Measurements from ENCODE around the gene GCK.

The GCK gene

DNA sequence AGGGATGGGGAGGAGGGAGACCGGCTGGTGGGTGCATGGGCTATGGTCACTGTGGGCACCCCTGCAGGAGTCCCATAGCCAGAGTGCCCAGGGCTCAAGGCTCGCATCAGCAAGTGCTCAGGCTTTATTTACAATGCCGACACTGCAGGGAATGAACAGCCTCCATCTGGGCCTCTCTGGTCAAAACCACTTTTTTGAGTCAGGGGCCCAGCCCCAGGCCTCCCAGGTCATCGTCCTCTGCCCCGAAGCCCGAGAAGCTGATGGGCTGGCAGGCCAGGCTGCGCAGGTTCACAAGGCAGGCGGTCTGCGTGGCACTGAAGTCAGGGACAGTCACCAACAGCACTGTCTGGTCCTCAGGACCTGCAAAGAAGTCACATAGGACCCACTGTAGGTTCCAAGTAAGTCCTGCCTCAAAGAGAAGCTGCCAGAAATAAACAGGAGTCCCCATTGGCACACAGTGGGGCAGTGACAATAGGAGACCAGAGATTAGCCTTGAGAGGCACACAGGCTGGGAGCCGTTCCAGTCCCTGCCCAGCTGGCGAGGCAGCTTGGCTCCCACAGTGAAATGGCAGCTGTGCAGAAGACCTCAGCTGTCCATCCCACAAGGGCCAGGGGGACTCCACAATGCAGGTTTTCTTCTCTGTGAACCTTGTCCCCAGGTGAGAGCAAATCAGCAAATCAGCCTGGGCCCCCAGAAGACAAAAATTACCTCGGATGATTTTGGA is 74.5 kb downstream of the GCK start:
- no peak for DNase-seq

DNA sequence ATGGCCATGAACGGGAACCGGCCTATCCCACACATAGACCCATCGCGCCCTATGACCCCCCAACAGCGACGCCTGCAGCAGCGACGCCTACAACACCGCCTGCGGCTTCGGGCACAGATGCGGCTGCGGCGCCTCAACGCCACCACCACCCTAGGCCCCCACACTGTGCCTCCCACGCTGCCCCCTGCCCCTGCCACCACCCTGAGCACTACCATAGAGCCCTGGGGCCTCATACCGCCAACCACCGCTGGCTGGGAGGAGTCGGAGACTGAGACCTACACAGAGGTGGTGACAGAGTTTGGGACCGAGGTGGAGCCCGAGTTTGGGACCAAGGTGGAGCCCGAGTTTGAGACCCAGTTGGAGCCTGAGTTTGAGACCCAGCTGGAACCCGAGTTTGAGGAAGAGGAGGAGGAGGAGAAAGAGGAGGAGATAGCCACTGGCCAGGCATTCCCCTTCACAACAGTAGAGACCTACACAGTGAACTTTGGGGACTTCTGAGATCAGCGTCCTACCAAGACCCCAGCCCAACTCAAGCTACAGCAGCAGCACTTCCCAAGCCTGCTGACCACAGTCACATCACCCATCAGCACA is 75.4 kb downstream of the GCK start:
- DNase-seq, result no peak

DNA sequence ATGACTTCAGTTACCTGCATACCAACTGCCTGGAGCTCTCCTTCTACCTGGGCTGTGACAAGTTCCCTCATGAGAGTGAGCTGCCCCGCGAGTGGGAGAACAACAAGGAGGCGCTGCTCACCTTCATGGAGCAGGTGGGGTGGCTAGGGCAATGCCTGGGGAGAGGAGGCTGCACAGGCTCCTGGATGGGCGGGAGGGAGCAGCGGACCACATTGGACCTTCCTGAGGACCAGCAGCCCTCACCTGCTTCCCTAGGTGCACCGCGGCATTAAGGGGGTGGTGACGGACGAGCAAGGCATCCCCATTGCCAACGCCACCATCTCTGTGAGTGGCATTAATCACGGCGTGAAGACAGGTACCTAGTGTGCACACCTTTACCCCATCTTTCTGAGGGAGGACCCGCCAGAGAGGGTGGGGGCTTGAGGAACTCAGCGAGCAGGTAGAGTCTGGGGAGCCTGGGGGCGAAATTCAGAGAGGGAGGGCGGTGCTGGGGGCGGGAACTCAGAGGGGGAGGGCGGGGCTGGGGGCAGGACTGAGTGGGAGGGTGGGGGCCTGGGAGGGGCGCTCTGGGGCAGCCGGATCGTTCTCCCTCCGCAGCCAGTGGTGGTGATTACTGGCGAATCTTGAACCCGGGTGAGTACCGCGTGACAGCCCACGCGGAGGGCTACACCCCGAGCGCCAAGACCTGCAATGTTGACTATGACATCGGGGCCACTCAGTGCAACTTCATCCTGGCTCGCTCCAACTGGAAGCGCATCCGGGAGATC is 76.1 kb downstream of the GCK start:
- DNase-seq, result no peak

DNA sequence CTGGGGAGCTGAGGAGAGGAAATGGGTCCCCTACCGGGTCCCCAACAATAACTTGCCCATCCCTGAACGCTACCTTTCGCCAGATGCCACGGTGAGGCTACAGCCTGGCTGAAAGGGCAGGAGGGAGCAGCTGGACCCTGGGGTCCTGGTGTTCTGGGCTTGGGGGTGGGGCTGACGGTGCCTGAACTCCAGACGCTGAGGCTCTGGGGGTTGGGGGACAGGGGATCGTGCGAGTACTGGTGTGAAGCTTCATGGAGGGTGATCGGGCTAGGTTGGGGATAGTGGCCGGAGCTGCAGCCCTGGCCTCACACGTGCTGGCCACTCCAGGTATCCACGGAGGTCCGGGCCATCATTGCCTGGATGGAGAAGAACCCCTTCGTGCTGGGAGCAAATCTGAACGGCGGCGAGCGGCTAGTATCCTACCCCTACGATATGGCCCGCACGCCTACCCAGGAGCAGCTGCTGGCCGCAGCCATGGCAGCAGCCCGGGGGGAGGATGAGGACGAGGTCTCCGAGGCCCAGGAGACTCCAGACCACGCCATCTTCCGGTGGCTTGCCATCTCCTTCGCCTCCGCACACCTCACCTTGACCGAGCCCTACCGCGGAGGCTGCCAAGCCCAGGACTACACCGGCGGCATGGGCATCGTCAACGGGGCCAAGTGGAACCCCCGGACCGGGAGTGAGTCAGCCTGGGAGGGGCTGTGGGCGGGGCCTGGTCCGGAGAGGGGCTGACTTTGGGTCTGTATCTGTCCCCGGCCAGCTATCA is 76.8 kb downstream of the GCK start:
- no peak for DNase-seq

DNA sequence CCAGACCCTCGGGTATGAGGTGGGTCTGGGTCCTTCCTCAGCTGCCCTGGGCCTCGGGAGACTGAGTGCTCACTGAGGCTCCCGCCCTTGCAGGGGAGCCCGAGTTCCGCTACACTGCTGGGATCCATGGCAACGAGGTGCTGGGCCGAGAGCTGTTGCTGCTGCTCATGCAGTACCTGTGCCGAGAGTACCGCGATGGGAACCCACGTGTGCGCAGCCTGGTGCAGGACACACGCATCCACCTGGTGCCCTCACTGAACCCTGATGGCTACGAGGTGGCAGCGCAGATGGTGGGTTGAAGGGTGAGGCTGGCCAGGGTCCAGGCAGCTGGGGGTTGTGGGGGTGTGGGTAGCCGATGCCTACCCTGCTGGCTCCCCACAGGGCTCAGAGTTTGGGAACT is 77.5 kb downstream of the GCK start:
- DNase-seq, result no peak

DNA sequence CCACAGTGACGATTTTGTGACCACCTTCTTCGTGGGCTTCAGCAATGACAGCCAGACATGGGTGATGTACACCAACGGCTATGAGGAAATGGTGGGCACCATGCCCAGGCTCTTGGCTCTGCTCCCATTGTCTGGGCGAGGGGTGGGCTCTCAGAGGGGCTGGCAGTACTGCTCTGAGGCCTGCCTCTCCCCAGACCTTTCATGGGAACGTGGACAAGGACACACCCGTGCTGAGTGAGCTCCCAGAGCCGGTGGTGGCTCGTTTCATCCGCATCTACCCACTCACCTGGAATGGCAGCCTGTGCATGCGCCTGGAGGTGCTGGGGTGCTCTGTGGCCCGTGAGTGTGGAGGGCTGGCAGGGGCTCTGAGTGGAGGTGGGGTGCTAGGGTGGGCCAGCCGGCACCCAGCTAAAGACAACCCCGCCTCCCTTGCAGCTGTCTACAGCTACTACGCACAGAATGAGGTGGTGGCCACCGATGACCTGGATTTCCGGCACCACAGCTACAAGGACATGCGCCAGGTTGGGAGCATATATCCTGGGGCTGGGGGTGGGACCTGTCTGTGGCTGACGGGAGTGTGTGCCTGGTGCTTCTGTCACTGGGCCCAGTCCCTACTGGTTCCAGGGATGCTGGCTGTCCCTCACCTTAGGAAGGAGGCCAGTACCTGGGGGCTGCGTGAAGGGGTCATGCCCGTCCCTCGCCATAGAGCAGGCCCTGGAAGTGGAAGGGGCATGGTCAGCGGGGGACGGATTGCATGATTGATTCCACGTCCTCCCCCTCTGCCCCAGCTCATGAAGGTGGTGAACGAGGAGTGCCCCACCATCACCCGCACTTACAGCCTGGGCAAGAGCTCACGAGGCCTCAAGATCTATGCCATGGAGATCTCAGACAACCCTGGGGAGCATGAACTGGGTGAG is 78.3 kb downstream of the GCK start:
- DNase-seq, result no peak

DNA sequence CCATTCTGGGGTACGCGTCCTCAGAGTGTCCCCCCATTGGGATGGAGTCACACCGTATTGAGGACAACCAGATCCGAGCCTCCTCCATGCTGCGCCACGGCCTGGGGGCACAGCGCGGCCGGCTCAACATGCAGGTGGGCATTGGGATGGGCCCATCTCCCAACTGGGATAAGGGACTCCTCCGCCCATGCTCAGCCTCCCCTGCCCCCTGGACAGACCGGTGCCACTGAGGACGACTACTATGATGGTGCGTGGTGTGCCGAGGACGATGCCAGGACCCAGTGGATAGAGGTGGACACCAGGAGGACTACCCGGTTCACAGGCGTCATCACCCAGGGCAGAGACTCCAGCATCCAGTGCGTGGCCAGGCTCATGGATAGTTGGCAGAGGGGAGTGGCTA is 79.2 kb downstream of the GCK start:
- DNase-seq, result no peak

DNA sequence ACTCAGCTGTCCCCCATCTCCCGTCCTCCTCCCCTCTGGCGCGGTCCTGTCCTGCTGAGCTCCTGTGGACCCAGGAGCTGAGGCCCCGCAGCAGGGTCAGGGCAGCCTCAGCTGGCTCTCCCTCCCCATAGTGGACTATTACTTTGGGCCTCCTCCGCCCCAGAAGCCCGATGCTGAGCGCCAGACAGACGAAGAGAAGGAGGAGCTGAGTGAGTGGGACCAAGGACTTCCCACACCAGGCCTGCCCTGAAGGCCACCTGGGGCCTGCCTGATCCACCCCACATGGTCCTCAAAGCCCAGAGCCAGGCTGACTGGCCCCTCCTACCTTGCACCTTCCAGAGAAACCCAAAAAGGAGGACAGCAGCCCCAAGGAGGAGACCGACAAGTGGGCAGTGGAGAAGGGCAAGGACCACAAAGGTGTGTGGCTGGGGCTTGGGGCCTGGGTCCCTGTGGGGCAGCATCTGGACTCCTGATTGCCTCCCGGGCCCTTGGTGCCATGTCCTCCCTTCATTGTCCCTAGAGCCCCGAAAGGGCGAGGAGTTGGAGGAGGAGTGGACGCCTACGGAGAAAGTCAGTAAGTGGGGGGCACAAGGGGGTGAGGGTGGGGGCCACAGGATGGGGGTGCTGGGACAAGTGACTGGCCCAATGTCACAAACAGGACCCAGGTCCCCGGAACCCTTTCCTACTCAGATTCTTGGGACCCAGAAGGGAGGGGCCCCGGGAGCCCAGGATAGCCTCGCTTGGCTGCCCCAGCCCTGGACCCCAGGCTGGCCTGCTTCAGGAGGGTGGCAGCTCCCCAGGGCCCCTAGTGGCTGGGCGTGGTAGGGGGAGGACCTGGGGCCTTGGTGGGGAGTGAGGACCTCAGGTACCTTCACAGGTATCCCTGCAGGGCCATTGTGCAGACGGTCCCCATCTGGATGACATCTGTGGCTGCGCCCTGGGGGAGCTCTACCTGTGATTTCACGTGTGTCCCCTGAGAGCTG is 80.2 kb downstream of the GCK start:
- DNase-seq, result no peak

DNA sequence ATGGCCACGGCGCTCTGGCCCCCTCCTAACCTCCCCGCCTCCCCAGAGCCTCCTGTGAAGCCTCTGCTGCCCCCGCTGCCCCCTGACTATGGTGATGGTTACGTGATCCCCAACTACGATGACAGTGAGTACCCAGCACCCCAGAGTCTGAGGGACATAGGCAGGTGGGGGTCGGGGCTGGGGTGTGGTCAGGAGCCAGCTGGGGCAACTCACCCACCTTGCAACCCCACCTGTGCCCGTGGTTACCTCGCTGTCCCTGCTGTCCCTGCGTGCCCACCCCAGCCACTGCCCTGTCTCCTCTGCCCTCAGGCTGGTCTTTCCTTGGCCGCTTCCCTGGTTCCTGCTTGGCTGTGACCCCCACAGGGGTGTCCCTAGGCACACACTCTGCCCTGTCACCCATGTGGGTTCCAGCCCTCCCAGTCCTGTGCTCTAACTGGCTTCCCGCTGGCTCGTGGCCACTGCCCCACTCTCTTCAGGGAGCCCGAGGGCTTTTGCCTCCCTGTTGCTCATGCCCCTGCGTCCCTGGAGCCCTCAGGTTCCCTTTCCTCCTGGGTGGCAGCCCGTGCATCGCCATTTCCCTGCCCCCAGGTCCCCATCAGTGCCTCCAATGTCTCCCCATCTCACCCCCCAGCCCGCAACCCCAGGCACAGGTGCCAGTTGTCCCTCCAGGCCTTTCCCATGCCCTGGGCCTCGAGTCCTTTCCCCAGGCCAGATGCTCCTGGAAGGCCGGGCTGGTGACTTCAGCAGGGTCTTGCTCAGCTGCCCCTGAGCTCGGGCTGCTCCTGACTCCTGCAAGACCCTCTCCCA is 81.1 kb downstream of the GCK start:
- no peak for DNase-seq

DNA sequence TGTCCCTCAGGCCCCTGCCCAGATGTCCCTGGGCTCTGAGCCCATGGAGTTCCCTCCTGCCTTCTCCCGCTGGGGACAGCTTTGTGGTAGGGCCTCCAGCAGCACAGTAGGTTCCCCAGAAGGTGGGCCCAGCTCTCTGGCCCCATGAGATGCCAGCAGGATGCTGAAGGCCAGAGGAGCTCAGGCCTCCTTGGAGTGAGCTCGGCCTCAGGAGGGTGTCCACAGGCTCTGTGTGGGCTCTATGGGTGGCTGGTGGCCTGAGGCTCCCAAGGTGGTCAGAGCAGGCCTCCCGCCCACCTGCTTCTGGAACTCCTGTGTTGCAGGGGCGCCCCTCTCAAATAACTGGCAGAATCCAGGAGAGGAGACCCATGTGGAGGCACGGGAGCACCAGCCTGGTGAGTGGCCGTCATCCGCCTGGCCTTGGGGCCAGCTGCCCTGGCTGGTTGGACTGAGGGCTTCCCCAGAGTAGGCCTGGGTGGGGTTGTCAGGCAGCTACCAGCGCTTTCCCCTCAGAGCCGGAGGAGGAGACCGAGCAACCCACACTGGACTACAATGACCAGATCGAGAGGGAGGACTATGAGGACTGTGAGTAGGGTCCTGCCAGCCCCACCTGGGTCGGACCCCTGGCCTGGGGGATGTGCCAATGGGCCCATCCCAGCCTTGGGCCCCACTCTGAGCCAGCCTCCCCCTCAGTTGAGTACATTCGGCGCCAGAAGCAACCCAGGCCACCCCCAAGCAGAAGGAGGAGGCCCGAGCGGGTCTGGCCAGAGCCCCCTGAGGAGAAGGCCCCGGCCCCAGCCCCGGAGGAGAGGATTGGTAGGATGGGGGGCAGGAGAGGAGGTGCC is 81.9 kb downstream of the GCK start:
- no peak for DNase-seq

DNA sequence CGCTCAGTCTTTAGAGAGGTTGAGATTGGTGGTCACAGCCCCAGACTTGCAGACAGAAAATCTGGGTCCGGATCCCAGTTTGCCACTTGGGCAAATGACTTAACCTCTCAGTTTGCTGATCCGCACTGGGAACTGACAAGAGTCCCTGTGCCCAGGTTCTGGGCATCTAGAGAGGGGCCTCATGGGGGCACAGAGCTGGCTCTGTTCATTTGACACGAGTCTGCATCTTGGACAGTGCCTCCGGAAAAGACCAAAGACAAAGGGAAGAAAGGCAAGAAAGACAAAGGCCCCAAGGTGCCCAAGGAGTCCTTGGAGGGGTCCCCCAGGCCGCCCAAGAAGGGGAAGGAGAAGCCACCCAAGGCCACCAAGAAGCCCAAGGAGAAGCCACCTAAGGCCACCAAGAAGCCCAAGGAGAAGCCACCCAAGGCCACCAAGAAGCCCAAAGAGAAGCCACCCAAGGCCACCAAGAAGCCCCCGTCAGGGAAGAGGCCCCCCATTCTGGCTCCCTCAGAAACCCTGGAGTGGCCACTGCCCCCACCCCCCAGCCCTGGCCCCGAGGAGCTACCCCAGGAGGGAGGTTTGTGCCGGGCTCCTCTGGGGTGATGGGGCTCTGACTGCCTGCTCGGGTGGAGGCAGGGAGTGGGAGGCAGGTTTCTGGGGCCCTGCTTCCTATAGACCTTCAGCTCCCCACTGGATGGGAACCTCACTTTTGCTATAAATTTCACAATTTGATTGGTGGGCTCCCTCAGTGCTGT is 82.8 kb downstream of the GCK start:
- no peak for DNase-seq

DNA sequence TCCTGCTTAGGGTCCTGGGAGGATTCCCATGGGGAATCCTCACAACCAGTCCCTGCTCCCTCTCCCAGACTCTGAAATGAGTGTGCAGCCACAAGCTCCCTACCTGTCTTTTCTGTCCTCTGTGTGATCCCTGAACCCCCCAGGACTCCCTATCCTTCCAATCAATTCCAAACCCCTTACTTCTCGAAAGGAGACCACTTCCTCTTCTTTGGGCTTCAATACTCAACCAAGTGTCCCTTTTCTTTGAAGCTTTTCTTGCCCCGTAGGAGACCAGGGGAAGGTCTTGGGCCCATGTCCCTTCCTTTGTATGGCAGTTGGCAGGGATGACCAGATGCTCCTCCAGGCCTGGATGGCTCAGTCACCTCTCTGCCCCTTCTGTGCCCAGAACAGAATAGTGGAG is 83.4 kb downstream of the GCK start:
- no peak for DNase-seq

DNA sequence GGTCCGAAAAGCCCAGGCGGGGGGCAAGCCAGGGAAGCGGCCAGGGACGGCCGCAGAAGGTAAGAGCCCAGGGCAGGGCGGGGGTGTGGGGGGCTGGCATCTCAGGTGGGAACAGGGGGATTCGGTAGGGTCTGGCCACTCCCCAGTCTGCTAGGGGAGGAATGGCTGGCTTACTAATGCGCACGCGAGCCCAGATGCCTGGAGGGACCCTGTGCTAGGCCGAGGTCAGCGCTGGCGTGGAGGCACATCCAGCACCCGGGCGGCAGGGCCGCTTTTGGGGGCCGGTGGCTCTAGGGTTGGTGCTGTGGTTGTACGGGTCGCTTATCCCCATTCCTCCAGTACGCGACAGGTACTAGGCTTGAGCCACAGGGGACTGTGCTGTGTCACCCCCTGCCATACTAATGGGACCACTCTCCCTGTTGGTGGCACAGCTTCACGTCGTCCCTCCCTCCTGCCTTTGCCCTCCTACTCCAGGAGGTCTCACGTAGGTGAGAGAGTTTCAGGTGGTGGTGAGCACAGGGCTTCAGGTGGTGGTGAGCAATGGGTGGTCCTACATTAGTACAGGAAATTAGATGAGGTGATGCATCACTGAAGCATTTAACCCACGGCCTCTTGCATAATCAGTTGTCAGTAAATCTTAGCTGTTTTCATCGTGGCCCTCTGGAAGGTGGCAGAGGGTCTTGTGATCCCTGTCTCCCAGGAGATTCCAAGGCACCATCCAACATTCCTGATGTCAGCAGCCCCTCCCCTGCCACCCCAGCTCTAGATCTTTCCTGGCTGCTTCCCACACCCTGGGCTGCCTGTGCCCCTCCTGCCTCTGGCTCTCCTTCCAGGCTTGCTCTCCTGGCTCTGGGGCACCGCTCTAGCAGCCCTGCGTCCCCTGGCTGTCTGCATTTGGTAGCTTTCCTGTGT is 84.1 kb downstream of the GCK start:
- DNase-seq, result no peak

DNA sequence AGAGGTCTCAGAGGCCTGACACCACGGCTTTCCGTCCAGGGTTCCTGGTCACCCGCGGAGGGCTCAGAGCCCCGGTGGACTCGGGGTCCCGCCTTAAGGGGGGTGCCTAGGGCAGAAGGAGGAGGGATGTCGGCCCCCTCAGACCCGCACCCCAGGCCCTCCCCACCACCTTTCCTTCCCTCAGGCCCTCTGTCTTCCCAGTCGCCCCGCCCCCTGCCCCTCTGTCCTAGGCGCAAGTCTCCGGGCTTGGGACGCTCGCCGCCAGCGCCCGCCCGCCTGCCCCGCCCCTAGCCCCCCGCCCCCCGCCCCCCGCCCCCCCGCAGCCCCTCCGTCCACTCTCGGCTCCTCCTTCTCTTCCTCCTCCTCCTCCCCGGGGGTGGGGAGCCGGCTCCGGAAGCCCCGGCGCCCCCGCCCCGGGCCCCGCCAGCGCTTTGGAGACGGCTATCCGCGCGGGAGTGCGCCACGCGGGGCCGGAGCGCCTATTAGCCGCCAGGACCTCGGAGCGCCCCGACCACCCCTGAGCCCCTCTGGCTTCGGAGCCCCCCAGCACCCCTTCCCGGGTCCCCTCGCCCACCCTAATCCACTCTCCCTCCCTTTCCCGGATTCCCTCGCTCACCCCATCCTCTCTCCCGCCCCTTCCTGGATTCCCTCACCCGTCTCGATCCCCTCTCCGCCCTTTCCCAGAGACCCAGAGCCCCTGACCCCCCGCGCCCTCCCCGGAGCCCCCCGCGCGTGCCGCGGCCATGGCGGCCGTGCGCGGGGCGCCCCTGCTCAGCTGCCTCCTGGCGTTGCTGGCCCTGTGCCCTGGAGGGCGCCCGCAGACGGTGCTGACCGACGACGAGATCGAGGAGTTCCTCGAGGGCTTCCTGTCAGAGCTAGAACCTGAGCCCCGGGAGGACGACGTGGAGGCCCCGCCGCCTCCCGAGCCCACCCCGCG is 85.0 kb downstream of the GCK start, which contains the start of gene AEBP1:
Gene AEBP1, plus strand, starts transcription at position 423 of the 937 bp plus-strand sequence. Its CDS starts 321 bp downstream, at position 744.
- no peak for DNase-seq

DNA sequence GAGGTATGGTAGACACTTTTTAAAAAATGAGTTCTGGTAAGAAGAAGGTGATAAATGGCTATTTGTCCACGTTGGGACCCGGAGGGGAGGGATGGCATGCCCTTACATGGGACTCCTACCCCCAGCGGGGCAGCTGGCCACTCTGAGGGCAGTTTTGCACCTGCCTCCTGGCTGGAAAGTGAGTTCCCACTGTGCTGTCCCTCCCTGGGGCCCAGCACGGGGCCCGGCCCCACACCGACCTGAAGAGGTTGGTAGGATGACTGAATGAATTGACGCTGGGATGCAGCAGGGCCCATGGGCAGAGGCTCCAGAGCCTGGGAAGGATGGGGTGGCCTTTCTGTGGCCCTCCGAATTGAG is 85.7 kb downstream of the GCK start:
- no peak for DNase-seq

Data from effector CD8-positive, alpha-beta T cell (primary cell).